Endothelial cell of umbilical vein (primary cell): Measurements from ENCODE around the gene SGCB. TPM values are rescaled to one million over a fixed set of nuclear protein-coding genes. Genes with fewer than 3 reads are reported as not detected.

Source experiments
- BruUV-seq: library from RNA; stranded (reverse); fragments of 400-500 nt; replicated peaks from 2 replicates; lab custom pipeline; 2021; lab: Mats Ljungman, UMichigan
- CTCF ChIA-PET: fragments of 300-600, 350-600 bp; sonication (Branson Sonifier 250); formaldehyde crosslinking; loops from one replicate; lab custom pipeline; 2021; ENCODE audit warnings: antibody characterized with exemption, inconsistent platforms; lab: Charles Lee
- POLR2A ChIA-PET: fragments of 300-600, 350-600 bp; sonication (Branson Sonifier 250); formaldehyde crosslinking; loops from one replicate; lab custom pipeline; 2021; ENCODE audit warnings: antibody characterized with exemption, inconsistent platforms; lab: Charles Lee
- DNase-seq: peaks from one replicate; pipeline ENCODE4 v3.0.0-alpha.2; 2011; ENCODE audit warnings: low read depth, low spot score
- FAIRE-seq: peaks from 2 replicates; lab custom pipeline; 2011; peaks lifted over from hg19 to GRCh38; lab: Jason Lieb, UNC
- H2AFZ ChIP-seq: 2 replicates; pipeline ENCODE4 v1.6.0; 2012; ENCODE audit warnings: low read depth, low read length, control low read depth, inconsistent platforms
- H3K27ac ChIP-seq: 2 replicates; pipeline ENCODE4 v1.5.1; 2011; ENCODE audit warnings: low read depth, mild to moderate bottlenecking, control low read depth, low read length, moderate library complexity; ENCODE audit not compliant: insufficient read depth
- H3K27me3 ChIP-seq, 2 experiments: 2 replicates each; pipeline versions ENCODE4 v1.6.0 to v1.6.1; 2011; ENCODE audit warnings: low read length in 2 of 2, mixed read lengths in 1 of 2; ENCODE audit not compliant: control insufficient read depth in 2 of 2, insufficient read depth in 2 of 2
- H3K36me3 ChIP-seq, 2 experiments: 2 replicates in 1 of 2; 3 replicates in 1 of 2; pipeline ENCODE4 v1.5.1; 2011; ENCODE audit warnings: low read length in 2 of 2, mild to moderate bottlenecking in 1 of 2, moderate library complexity in 1 of 2; ENCODE audit not compliant: control insufficient read depth in 2 of 2, insufficient read depth in 2 of 2; ENCODE audit errors: extremely low read depth in 1 of 2
- H3K4me1 ChIP-seq: 3 replicates; pipeline ENCODE4 v1.5.1; 2011; ENCODE audit warnings: mild to moderate bottlenecking, low read length; ENCODE audit not compliant: control insufficient read depth, insufficient read depth; ENCODE audit errors: extremely low read depth
- H3K4me2 ChIP-seq: 2 replicates; pipeline ENCODE4 v1.6.1; 2011; ENCODE audit warnings: low read length, control low read depth, mixed read lengths; ENCODE audit not compliant: insufficient read depth
- H3K4me3 ChIP-seq, 3 experiments: fragments of 200-600 bp in 1 of 3; sonication (generic), shearing (Covaris generic) in 1 of 3; replicated peaks in 1 of 3; 2 replicates each; pipeline ENCODE4 v1.5.1; 2011 to 2016; ENCODE audit warnings: control low read depth in 3 of 3, low read length in 3 of 3, mild to moderate bottlenecking in 2 of 3, inconsistent platforms in 1 of 3, low read depth in 1 of 3, moderate library complexity in 1 of 3; ENCODE audit not compliant: insufficient read depth in 1 of 3
- H3K79me2 ChIP-seq: 2 replicates; pipeline ENCODE4 v1.6.0; 2012; ENCODE audit warnings: low read length, inconsistent platforms; ENCODE audit not compliant: control insufficient read depth, insufficient read depth
- H3K9ac ChIP-seq: replicated peaks from 2 replicates; pipeline ENCODE3; 2011; ENCODE audit warnings: low read length, control low read depth; ENCODE audit not compliant: insufficient read depth; ENCODE audit errors: extremely low read depth
- H3K9me1 ChIP-seq: replicated peaks from 3 replicates; pipeline ENCODE4 v1.6.0; 2011; ENCODE audit warnings: mild to moderate bottlenecking, low read length; ENCODE audit not compliant: control insufficient read depth, insufficient read depth; ENCODE audit errors: extremely low read depth
- H3K9me3 ChIP-seq: replicated peaks from 2 replicates; pipeline ENCODE4 v1.5.1; 2012; ENCODE audit warnings: low read length, inconsistent platforms; ENCODE audit not compliant: control insufficient read depth, insufficient read depth
- H4K20me1 ChIP-seq: replicated peaks from 2 replicates; pipeline ENCODE3; 2011; ENCODE audit warnings: mild to moderate bottlenecking, low read length; ENCODE audit not compliant: control insufficient read depth, insufficient read depth; ENCODE audit errors: extremely low read depth
- EZH2 ChIP-seq: IDR thresholded peaks from 2 replicates; pipeline ENCODE4 v1.6.1; 2012; ENCODE audit warnings: borderline replicate concordance, low read depth, mild to moderate bottlenecking, moderate library complexity, low read length, inconsistent platforms; ENCODE audit not compliant: severe bottlenecking
- FOS ChIP-seq: IDR thresholded peaks from 2 replicates; pipeline ENCODE4 v1.6.1; 2011; ENCODE audit warnings: mild to moderate bottlenecking, low read length, moderate library complexity, borderline replicate concordance; ENCODE audit not compliant: insufficient read depth
- GATA2 ChIP-seq: IDR thresholded peaks from 2 replicates; pipeline ENCODE4 v1.7.0; 2011; ENCODE audit warnings: low read depth, mild to moderate bottlenecking, moderate library complexity, mixed read lengths, low read length; ENCODE audit not compliant: insufficient read length, insufficient read depth
- JUN ChIP-seq: IDR thresholded peaks from 2 replicates; pipeline ENCODE4 v1.6.1; 2011; ENCODE audit warnings: borderline replicate concordance, low read depth; ENCODE audit not compliant: insufficient read length, insufficient read depth
- MYC ChIP-seq: IDR thresholded peaks from one replicate; pipeline ENCODE4 v1.6.1; 2011; ENCODE audit warnings: mild to moderate bottlenecking, low read depth, low read length
- POLR2A ChIP-seq: IDR thresholded peaks from 2 replicates; pipeline ENCODE4 v1.6.1; 2012; ENCODE audit warnings: low read depth, mild to moderate bottlenecking, control low read depth, low read length
- POLR2AphosphoS5 ChIP-seq: IDR thresholded peaks from 2 replicates; pipeline ENCODE4 v1.6.1; 2012; ENCODE audit warnings: low read depth, mild to moderate bottlenecking, control low read depth, low read length, moderate library complexity; ENCODE audit not compliant: insufficient read depth
- dilution Hi-C: fragments of 300-500 bp; cut with MboI; formaldehyde crosslinking; loops from one replicate; pipeline ENCODE4 v1.15.0; 2019; ENCODE audit warnings: low sequenced_read_pairs; ENCODE audit not compliant: extremely low pct_ligation_motif_present
- intact Hi-C: fragments of 100-400 bp; cut with micrococcal nuclease; formaldehyde crosslinking; loops from one replicate; pipeline ENCODE4 v1.10.0; 2022
- polyA plus RNA-seq, 4 experiments: library from polyadenylated mRNA; depleted of rRNA in 3 of 4; stranded (reverse) in 3 of 4; unstranded in 1 of 4; fragments of >200 nt; gene quantifications; 2 replicates each; pipeline versions ENCODE4 v1.2.1 to v1.2.3, GENCODE V29; 2011 to 2012; ENCODE audit warnings: missing spikeins in 1 of 4
- total RNA-seq: library from RNA; stranded (reverse); gene quantifications from 2 replicates; pipeline ENCODE4 v1.2.3, GENCODE V29; 2021
- TF ChIP-seq, protein P1 (sequence below), 2 donors: IDR thresholded peaks; 1 replicate in 1 of 2; 2 replicates in 1 of 2; pipeline ENCODE4 v1.5.1; 2011; ENCODE audit warnings: low read length in 2 of 2, mild to moderate bottlenecking in 2 of 2, moderate library complexity in 2 of 2, control low read depth in 1 of 2, inconsistent platforms in 1 of 2, low read depth in 1 of 2; ENCODE audit not compliant: insufficient read depth in 1 of 2; ENCODE audit errors: extremely low read depth in 1 of 2
- TF ChIP-seq, protein P2 (sequence below): IDR thresholded peaks from 2 replicates; pipeline ENCODE4 v1.6.1; 2011; ENCODE audit not compliant: insufficient read depth, insufficient read length

SGCB gene
- total and polyA plus RNA-seq, 2 donors (not counting 3 experiments of a cell fraction or from before 2014, with no cell fraction given), result 13.7 to 54.0 TPM

DNA sequence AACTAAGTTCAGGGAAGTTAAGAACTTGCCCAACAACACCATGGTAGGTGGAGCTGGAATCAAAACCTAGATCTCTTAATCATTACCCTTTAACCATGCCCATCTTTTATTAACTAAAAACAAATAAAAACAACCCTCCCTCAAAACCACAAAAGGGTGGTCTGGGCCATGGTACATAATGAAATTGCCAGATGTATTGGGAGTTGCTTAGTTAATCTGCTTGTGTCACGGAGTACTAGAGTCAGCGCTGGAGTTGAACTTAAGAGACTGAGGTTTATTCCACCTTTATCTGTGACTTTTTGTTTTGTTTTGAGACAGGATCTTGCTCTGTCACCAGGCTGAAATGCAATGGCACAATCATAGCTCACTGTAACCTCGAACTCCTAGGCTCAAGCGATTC lies 31.2 kb downstream of the SGCB start:
- CTCF ChIA-PET, result interaction anchor here (0.9 kb wide), 1 partner anchor 45 kb away, joined by 3 read pairs; no protein-coding TSS in a partner anchor
- intact Hi-C loops (no loop called here), dilution Hi-C loops (no loop called here)
- DNase-seq (no peak), FAIRE-seq (no peak)
- TF ChIP-seq FOS (no peak), GATA2 (no peak), MYC (no peak), POLR2AphosphoS5 (no peak), POLR2A (no peak), JUN (no peak), EZH2 (no peak)
- TF ChIP-seq, protein P1, sequence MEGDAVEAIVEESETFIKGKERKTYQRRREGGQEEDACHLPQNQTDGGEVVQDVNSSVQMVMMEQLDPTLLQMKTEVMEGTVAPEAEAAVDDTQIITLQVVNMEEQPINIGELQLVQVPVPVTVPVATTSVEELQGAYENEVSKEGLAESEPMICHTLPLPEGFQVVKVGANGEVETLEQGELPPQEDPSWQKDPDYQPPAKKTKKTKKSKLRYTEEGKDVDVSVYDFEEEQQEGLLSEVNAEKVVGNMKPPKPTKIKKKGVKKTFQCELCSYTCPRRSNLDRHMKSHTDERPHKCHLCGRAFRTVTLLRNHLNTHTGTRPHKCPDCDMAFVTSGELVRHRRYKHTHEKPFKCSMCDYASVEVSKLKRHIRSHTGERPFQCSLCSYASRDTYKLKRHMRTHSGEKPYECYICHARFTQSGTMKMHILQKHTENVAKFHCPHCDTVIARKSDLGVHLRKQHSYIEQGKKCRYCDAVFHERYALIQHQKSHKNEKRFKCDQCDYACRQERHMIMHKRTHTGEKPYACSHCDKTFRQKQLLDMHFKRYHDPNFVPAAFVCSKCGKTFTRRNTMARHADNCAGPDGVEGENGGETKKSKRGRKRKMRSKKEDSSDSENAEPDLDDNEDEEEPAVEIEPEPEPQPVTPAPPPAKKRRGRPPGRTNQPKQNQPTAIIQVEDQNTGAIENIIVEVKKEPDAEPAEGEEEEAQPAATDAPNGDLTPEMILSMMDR (IDR thresholded peaks at IDR 0.05; ENCODE audit: extremely low read depth in 1 of 2, insufficient read depth in 1 of 2, low read depth in 1 of 2, low read length in 2 of 2), result no peak
- TF ChIP-seq, protein P2, sequence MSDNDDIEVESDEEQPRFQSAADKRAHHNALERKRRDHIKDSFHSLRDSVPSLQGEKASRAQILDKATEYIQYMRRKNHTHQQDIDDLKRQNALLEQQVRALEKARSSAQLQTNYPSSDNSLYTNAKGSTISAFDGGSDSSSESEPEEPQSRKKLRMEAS, result no peak
- Histone ChIP-seq H3K36me3 (no peaks in the 10 kb centered on the region), H4K20me1 (no peaks in the 10 kb centered on the region), H3K9ac (no peak overlapping the region), H3K9me1 (no peaks in the 10 kb centered on the region), H3K79me2 (no peaks in the 10 kb centered on the region), H3K4me2 (no peak overlapping the region), H3K27me3 (no peaks in the 10 kb centered on the region), H3K4me1 (no peaks in the 10 kb centered on the region), H2AFZ (no peak overlapping the region), H3K9me3 (no peaks in the 10 kb centered on the region), H3K4me3 (no peak overlapping the region), H3K27ac (no peak overlapping the region)
- POLR2A ChIA-PET, result no interaction called here
- BruUV-seq, result no TSS peak
